Kidney (tissue), 14 donors: Measurements from ENCODE around the gene RBM19. TPM values are rescaled to one million over a fixed set of nuclear protein-coding genes. Genes with fewer than 3 reads are reported as not detected.
A peak's percentile ranks its signal among the peaks of the same experiment; 100 is the strongest.

ENCODE experiments used
- DNase-seq, 5 donors: peaks; one replicate each; pipeline ENCODE4 v3.0.0-alpha.2; 2013 to 2020
- FAIRE-seq: peaks from 2 replicates; lab custom pipeline; 2012; peaks lifted over from hg19 to GRCh38; lab: Jason Lieb, UNC
- H3K27ac ChIP-seq, 2 donors: one replicate each; pipeline ENCODE4 v1.7.0; 2013; ENCODE audit warnings: low read depth in 2 of 2, low read length in 2 of 2, inconsistent platforms in 1 of 2
- H3K27me3 ChIP-seq: one replicate; pipeline ENCODE4 v1.7.1; 2013; ENCODE audit warnings: low read length, inconsistent platforms; ENCODE audit not compliant: control insufficient read depth, insufficient read depth
- H3K36me3 ChIP-seq, 3 donors: one replicate each; pipeline versions ENCODE4 v1.7.0 to v1.7.1; 2013; ENCODE audit warnings: low read length in 3 of 3, control low read depth in 1 of 3, inconsistent platforms in 1 of 3; ENCODE audit not compliant: insufficient read depth in 3 of 3, control insufficient read depth in 2 of 3
- H3K4me1 ChIP-seq, 3 donors: one replicate each; pipeline versions ENCODE4 v1.7.0 to v1.7.1; 2013; ENCODE audit warnings: low read length in 3 of 3, inconsistent platforms in 1 of 3, low read depth in 1 of 3; ENCODE audit not compliant: control insufficient read depth in 2 of 3, insufficient read depth in 2 of 3
- H3K4me3 ChIP-seq, 3 donors: one replicate each; pipeline versions ENCODE4 v1.7.0 to v1.8.1; 2013; ENCODE audit warnings: low read length in 3 of 3, control low read depth in 1 of 3, inconsistent platforms in 1 of 3
- H3K9ac ChIP-seq, 3 donors: one replicate each; pipeline versions ENCODE4 v1.7.0 to v1.7.1; 2013; ENCODE audit warnings: low read length in 3 of 3, control low read depth in 1 of 3, inconsistent platforms in 1 of 3
- H3K9me3 ChIP-seq, 3 donors: one replicate each; pipeline versions ENCODE4 v1.7.0 to v1.7.1; 2013; ENCODE audit warnings: low read length in 3 of 3, control low read depth in 1 of 3, inconsistent platforms in 1 of 3; ENCODE audit not compliant: control insufficient read depth in 2 of 3, insufficient read depth in 1 of 3
- CTCF ChIP-seq: IDR thresholded peaks from 3 replicates; pipeline ENCODE4 v1.5.1; 2012; ENCODE audit warnings: mild to moderate bottlenecking, moderate library complexity, borderline replicate concordance; ENCODE audit not compliant: insufficient read depth; ENCODE audit errors: extremely low read depth
- intact Hi-C: fragments of 100-400 bp; cut with DNase I; formaldehyde crosslinking; loops from one replicate; pipeline ENCODE4 v1.11.1; 2022
- polyA plus RNA-seq: library from polyadenylated mRNA; stranded (reverse); fragments of 350-450 nt; fragmentation: Illumina TruSeq; extraction: RNeasy Lipid Tissue Mini Kit (QIAGEN cat#74804); gene quantifications from one replicate; pipeline ENCODE4 v1.2.3, GENCODE V29; 2014; ENCODE audit warnings: low read depth, low replicate concordance; ENCODE audit not compliant: insufficient read depth
- total RNA-seq: library from RNA; stranded (reverse); fragmentation: NEBNext Ultra II Directional; extraction: Animal tissue kit (Norgen Biotek cat#: 25700); gene quantifications from one replicate; pipeline ENCODE4 v1.2.1, GENCODE V29; 2021
- donor health status: control.
- donor health status: control.
- donor health status: control.
- donor health status: control.
- donor health status: control.
- donor health status: DM: yes; HTN: yes; CAD: no.
- donor health status: Normal renal cell carcinoma (clear cell type).

Gene RBM19
- total and polyA plus RNA-seq, 2 donors from 2014 or later, result 12.3 to 34.7 TPM

- H3K4me3 ChIP-seq, result no peak overlapping the region
- no peak for TF ChIP-seq CTCF
- no peak overlapping the region for H3K9ac ChIP-seq
- no peaks in the 10 kb centered on the region for H3K36me3 ChIP-seq
- no peak overlapping the region for H3K27ac ChIP-seq
- H3K4me1 ChIP-seq, result no peaks in the 10 kb centered on the region
- DNase-seq, result no peak
- no peak for FAIRE-seq
- peaks cover 0 to 5% (median 2%) of the 10 kb centered on the region in 3 donors for H3K9me3 ChIP-seq
- no peaks in the 10 kb centered on the region for H3K27me3 ChIP-seq
- intact Hi-C loops, result no loop called here
These were observed 162.4 kb downstream of the RBM19 start for GRCh38 chr12:113803759-113804140.

DNA sequence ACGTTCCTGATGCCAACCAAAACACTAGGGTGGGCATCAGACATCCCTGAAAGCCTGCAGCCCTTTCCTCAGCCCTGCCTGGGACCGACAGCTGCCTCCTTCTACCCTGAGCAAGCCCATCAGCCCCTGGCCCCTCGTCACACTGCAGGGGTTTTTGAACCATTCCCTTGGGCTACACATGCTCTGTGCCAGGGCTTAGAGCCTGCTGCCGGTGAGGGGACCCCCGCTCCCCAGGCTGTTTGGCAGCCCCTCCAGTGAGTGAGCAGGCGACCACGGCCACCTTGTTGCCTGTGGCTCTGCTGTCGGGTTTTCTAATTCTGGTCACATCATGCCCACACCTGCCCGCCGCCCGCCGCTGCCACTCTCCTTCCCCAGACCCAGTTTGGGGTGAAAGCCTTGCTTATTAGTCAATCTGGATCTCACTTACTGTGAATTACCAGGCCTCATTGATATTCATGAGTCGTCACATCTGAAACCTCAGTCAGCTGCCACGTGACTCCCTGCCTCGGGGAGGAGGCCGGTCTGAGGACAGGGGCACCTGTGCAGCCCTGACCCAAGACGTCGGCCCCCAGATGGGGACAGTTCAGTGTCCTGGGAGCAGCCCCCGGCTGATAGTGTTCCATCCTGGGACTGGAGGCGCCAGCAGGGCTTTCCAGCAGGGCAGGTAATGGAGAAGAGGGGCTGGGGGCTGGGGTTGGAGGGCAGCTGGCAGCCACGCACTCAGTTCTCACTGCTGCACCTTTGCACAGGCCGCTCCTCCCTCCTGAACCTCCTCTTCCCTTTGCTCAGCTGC lies 163.0 kb downstream of the RBM19 start:
- peak in 2 of 5 donors; percentile 20 to 30 for DNase-seq
- Histone ChIP-seq H3K9me3 (peaks cover 0 to 5% (median 2%) of the 10 kb centered on the region in 3 donors), H3K27me3 (no peaks in the 10 kb centered on the region), H3K4me1 (no peaks in the 10 kb centered on the region), H3K9ac (no peak overlapping the region), H3K36me3 (no peaks in the 10 kb centered on the region), H3K27ac (no peak overlapping the region), H3K4me3 (no peak overlapping the region)
- intact Hi-C loops, result no loop called here
- TF ChIP-seq CTCF, result no peak
- FAIRE-seq, result no peak

- FAIRE-seq, result no peak
- H3K27ac ChIP-seq, result no peak overlapping the region
- peaks cover 0 to 5% (median 2%) of the 10 kb centered on the region in 3 donors for H3K9me3 ChIP-seq
- intact Hi-C loops, result no loop called here
- H3K4me3 ChIP-seq, result no peak overlapping the region
- no peak for DNase-seq
- H3K36me3 ChIP-seq, result no peaks in the 10 kb centered on the region
- H3K27me3 ChIP-seq, result no peaks in the 10 kb centered on the region
- H3K4me1 ChIP-seq, result no peaks in the 10 kb centered on the region
- no peak overlapping the region for H3K9ac ChIP-seq
- no peak for TF ChIP-seq CTCF
These were observed 163.9 kb downstream of the RBM19 start for GRCh38 chr12:113802000-113802749.
